ENCODE results near the gene HIP1.
"Not testable (repeated sequence)": the region's sequence is repeated elsewhere in the genome, so short reads cannot be mapped to it uniquely, and the experiment has no call there.

Gene HIP1

GRCh38 chr7:75771224-75771623 lies 32.5 kb upstream of the HIP1 start:
- no peak for TF ChIP-seq CTCF (IDR thresholded peaks at IDR 0.05; ENCODE audit: control insufficient read depth, extremely low read depth, insufficient read depth)
- H3K4me3 ChIP-seq (ENCODE audit: low read depth, low read length), result no peak overlapping the region
- DNase-seq (ENCODE audit: low read depth), result no peak

GRCh38 chr7:75762350-75762917 lies 23.7 kb upstream of the HIP1 start:
- DNase-seq (ENCODE audit: low read depth), result peak; percentile 41
- no peak overlapping the region for H3K4me3 ChIP-seq (ENCODE audit: low read depth, low read length)
- TF ChIP-seq CTCF (IDR thresholded peaks at IDR 0.05; ENCODE audit: control insufficient read depth, extremely low read depth, insufficient read depth), result peak; percentile 63

DNA sequence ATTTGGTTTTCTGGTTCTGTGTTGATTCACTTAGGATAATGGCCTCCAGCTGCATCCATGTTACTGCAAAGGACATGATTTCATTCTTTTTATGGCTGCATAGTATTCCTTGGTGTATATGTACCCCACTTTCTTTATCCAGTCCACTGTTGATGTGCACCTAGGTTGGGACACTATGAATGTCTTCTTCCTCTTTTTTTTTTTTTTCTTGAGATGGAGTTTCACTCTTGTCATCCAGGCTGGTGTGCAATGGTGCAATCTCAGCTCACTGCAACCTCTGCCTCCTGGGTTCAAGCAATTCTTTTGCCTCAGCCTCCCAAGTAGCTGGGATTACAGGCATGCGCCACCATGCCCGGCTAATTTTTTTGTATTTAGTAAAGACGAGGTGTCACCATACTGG lies 23.1 kb upstream of the HIP1 start:
- not testable (repeated sequence) for H3K4me3 ChIP-seq (ENCODE audit: low read depth, low read length); DNase-seq (ENCODE audit: low read depth)

DNA sequence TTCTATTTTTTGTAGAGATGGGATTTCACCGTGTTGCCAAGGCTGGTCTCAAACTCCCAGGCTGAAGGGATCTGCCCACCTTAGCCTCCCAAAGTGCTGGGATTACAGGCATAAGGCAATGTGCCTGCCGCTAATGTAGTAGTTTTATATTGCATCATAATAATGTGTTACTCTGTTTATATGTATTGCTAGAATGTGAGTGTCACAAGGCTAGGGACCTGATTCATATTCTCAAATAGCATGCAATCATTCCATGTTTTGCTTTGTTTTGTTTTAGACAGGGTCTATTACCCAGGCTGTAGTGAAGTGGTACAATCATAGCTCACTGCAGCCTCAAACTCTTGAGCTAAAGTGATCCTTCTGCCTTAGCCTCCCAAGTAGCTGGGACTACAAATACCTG lies 19.8 kb upstream of the HIP1 start:
- no peak for DNase-seq (ENCODE audit: low read depth)
- no peak for TF ChIP-seq CTCF (IDR thresholded peaks at IDR 0.05; ENCODE audit: control insufficient read depth, extremely low read depth, insufficient read depth)
- H3K4me3 ChIP-seq (ENCODE audit: low read depth, low read length), result no peak overlapping the region

DNA sequence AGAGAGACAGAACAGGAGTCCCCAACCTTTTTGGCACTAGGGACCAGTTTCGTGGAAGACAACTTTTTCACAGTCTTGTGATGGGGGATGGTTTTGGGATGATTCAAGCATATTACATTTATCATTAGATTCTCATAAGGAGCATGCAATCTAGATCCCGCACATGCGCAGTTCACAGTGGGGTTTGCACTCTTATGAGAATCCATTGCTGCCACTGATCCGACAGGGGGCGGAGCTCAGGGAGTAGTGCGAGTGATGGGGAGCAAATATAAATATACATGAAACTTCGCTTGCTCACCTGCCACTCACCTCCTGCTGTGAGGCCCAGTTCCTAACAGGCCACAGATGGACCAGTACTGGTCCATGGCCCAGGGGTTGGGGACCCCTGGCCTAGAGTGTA lies 19.1 kb upstream of the HIP1 start:
- no peak for TF ChIP-seq CTCF (IDR thresholded peaks at IDR 0.05; ENCODE audit: control insufficient read depth, extremely low read depth, insufficient read depth)
- H3K4me3 ChIP-seq (ENCODE audit: low read depth, low read length), result no peak overlapping the region
- no peak for DNase-seq (ENCODE audit: low read depth)

DNA sequence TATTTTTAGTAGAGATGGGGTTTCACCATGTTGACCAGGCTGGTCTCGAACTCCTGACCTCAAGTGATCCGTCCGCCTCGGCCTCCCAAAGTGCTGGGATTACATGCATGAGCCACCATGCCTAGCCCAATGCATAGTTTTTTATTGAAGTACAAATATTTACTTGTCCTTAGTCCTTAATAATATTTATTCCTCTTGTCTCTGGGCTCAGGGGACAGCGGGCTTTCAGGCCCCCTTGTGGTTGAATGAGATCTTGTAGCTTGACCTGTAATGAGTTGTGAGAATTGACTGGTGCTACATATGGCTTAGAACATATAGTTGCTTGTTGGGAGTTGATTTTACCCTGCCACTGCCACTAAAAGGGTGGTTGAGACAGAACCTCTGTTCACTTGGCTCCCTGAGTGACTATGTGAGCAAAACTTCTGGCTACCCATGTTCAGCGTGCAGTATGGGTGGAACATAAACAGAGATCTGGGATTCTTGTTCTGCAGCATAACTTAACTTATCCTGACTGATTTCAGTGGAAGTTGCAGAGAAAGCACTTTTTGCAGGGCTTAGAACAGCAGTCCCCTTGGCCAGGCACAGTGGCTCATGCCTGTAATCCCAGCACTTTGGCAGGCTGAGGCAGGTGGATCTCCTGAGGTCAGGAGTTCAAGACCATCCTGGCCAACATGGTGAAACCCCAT lies 18.4 kb upstream of the HIP1 start:
- TF ChIP-seq CTCF (IDR thresholded peaks at IDR 0.05; ENCODE audit: control insufficient read depth, extremely low read depth, insufficient read depth), result peak; percentile 34
- DNase-seq (ENCODE audit: low read depth), result peak; percentile 25
- no peak overlapping the region for H3K4me3 ChIP-seq (ENCODE audit: low read depth, low read length)

- no peak for TF ChIP-seq CTCF (IDR thresholded peaks at IDR 0.05; ENCODE audit: control insufficient read depth, extremely low read depth, insufficient read depth)
- no peak for DNase-seq (ENCODE audit: low read depth)
- H3K4me3 ChIP-seq (ENCODE audit: low read depth, low read length), result no peak overlapping the region
Measured at GRCh38 chr7:75756206-75756990, 17.7 kb upstream of the HIP1 start.
